NOMO-1 treated with DMSO at 0.1 percent for 48 hours (cell line): ENCODE data around the gene IGSF21.
A peak's percentile ranks its signal among the peaks of the same experiment; 100 is the strongest.

ENCODE experiments used
- DNase-seq: peaks from one replicate; lab custom pipeline; 2025; ENCODE audit not compliant: unreplicated experiment; lab: John Stamatoyannopoulos, UW

The IGSF21 gene

DNA sequence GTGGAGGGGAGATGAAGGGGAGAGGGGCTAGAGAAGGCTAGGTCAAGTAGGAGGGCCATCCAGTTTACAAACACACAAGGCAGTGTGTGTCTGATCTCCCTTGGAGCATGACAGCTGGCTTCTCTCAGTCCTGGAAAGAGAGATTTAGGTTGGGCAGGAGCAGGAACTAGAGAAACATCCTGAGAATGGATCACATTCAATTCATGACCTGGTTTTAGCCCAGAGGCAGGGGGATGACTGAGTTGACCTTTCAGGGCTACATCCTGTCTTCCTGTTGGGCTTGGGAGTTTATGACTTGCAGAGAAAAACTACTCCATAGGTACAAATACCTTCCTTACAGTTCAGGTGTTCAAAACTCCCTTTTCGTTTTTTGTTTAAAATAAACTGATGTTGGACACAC lies 97.0 kb downstream of the IGSF21 start:
- DNase-seq, result no peak

GRCh38 chr1:18205319-18205718 lies 97.7 kb downstream of the IGSF21 start:
- no peak for DNase-seq

GRCh38 chr1:18211764-18212163 lies 104.2 kb downstream of the IGSF21 start:
- DNase-seq, result no peak

- DNase-seq, result no peak
These were observed 109.9 kb downstream of the IGSF21 start for GRCh38 chr1:18217398-18218043.

DNA sequence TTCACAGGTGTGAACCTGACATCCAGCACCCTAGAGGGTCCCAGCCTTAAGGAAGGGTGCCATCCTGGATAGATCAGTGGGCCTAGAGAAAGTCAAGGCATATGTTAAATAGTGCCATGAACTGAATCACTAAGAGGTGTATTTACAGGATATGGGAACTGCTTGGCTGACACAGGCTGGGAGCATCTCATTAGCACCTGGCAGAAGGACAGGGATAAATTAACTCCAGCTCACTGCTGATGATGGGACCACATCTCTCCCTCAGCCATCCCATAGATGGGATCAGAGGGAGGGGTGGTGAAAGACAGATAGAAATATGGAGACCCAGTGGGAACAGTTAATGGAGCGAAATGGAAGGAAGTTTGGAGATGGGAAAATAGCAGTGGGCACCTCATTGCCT lies 122.0 kb downstream of the IGSF21 start:
- no peak for DNase-seq

DNA sequence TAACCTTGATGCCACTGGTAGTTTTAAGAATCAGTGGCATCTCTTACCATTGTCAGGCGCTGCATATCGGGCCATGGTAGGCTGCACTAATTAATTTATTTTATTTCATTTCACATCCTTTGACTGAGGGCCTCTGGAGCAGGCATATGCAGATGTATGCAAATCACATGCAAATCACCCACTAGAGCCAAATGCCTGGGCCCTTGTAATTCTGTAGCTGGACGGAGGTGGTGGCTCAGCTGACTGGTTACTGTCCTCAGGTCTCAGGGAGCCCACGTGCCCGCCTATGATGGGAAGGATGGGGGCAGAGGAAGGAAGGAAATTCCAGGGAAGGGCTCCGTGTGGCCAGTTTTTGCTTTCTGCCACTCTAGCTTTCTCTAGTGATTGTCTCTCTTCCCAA lies 122.7 kb downstream of the IGSF21 start:
- DNase-seq, result no peak

- peak; percentile 31 for DNase-seq
These were observed 123.2 kb downstream of the IGSF21 start for GRCh38 chr1:18230840-18231239.

- DNase-seq, result no peak
These were observed 124.5 kb downstream of the IGSF21 start for GRCh38 chr1:18232052-18232451.

GRCh38 chr1:18233176-18233864 lies 125.7 kb downstream of the IGSF21 start:
- no peak for DNase-seq

DNA sequence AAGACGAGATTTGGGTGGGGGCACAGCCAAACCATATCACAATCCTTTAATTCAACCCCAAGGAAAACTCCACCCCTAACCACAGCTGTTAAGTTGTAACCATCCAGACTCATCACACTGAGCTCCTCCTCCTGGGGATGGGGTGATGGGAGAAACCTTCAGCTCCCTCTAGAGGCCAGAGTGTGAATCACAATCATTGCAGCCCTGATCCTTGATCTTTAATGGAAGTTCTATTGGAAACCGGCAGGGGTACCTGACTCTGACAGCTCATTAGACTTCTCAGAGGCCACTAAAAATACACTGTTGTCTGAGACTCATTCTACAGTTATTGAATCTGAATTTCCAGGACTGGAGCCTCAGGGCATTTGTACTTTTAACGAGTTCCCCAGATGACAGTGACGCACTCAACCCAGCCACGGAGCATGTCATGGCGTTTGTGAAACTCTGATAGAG lies 127.2 kb downstream of the IGSF21 start:
- DNase-seq, result peak; percentile 11

GRCh38 chr1:18237371-18237770 lies 129.8 kb downstream of the IGSF21 start:
- DNase-seq, result no peak

DNA sequence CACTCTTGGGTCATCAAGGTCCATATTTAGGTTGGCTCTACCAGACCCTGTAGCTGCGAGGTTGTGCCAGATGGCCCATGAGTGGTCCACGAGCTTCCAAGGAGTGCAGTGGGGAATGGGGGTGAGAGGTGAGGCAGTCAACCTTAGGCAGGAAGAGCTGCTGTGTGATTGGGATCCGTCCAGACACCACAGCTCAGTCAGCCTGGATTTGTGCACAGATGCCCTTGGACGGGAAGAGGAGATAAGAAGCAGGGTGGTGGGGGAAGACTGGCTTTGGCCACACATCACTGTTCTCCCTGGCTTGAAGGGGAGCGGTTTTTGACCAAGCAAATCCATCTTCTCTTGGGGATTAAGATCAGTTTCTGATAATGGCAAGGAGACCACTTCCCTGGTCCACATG lies 130.6 kb downstream of the IGSF21 start:
- DNase-seq, result no peak

GRCh38 chr1:18239671-18240070 lies 132.1 kb downstream of the IGSF21 start:
- DNase-seq, result no peak

GRCh38 chr1:18240906-18241305 lies 133.3 kb downstream of the IGSF21 start:
- no peak for DNase-seq

DNA sequence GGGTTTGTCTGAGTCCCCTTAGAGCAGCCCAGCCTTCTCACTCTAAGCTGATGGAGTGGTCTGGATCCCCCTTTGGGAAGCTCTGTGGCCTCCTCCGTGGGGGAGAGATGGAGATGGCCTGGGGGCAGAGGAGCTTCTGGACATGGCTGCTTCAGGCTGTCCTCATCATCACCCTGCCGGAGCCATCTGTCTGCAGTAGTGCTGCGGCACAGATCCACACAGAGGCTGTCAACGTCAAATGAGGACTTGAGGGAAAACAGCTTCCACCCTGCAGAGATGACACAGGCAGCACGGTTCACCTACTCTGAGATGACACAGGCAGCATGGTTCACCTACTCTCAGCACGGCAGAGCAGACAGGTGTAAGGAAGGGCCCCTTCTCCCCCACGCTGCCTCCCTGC lies 134.3 kb downstream of the IGSF21 start:
- no peak for DNase-seq

DNA sequence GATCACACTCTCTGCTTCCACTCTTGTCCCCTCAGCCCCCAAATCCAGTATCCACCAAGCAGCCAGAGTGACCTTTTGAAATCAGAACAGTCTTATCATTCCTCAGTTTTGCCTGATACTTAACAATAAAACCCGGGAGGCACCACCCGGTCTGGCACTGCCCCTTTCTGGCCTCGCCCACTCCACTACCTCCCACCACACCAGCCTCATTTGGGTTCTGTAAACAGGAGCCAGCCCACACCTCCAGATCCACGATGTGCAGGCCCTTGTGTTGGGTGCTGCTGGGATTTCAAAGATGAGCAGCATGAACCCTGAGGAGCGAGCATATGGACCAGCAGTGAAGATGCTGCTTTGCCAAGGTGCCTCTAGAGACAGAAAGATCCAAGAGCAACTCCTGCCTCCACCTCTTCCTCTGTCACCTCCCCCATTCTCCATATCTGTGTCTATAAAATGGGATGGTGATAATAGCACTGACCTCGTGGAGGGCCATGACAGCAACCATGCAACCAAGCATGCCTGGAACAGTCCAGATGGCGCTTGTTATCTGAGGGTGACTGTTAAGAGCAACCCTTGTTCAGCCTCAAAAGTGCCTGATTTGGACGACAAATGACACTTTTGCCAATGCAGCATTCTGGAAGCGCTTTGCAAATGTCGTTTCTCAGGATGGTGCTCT lies 136.0 kb downstream of the IGSF21 start:
- no peak for DNase-seq

GRCh38 chr1:18244762-18245161 lies 137.2 kb downstream of the IGSF21 start:
- no peak for DNase-seq

GRCh38 chr1:18245647-18246046 lies 138.0 kb downstream of the IGSF21 start:
- DNase-seq, result no peak

DNA sequence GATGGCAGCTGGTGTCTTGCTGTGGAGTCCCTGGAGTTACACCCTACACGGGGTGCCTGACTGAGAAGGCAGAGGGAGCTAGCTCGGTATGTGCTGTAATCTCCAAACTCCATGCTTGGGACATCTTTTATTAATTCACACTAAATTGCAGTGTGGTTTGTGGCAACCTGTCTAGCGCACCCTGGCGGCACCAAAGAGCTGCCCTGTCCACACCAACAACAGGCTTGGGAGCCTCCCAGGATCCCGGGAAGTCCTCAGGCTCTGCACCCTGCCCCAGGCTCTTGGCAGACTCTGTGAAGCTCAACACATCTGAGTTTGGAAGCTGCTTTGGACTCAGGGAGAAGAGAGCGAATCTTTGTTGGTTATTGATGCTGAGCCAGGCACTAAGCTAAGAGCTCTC lies 138.9 kb downstream of the IGSF21 start:
- DNase-seq, result no peak

GRCh38 chr1:18247151-18247550 lies 139.6 kb downstream of the IGSF21 start:
- DNase-seq, result no peak

DNA sequence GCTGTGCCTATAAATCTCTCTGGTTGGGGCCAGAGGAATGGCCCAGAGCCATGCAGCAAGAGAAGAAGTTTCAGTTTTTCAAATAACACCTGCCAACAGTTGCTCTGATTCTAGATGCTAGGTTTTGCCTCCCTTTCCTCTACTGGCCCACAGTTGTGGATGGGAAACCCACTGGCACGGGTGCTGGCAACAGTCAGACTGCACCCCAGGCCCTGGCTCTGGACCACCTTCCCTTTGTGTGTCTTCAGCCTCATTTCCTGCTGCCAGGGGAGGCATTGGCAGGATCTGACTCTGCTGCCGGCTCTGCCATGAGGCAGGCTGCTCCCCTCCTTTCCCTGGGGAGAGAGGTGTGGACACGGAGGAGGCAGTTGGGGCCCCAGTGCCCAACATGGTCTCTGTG lies 142.0 kb downstream of the IGSF21 start:
- DNase-seq, result no peak

DNA sequence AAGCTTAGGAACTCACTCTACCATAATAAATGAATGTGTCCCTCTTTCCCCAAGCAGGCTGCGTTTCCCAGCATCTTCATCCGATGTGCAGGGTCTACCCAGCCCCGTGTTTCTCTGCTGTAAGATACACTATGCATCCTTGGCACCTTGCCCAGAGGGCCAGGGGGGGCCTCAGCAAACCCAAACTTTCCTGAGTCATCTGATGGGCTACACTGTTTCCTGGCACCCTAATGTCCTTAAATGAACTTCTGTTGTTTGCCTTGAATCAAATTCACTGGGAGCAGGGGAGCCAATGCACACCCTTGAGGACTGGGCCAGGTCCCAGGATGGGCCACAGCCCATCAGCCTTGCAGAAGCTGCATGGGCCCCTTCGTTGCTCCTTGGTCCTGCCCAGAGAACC lies 145.5 kb downstream of the IGSF21 start:
- DNase-seq, result no peak
